Measurements from ENCODE around the gene EEF2K.

GRCh38 chr16:22193063-22193411 lies 13.0 kb upstream of the EEF2K start:
- no peak for TF ChIP-seq CTCF (IDR thresholded peaks at IDR 0.05)
- TF ChIP-seq POLR2A (IDR thresholded peaks at IDR 0.05) = no peak

Data from thyroid gland (tissue), 4 donors.